Measurements from ENCODE around the gene CD1B. TPM values are rescaled to one million over a fixed set of nuclear protein-coding genes. Genes with fewer than 3 reads are reported as not detected.

CD1B gene
- total RNA-seq, 1 donor from 2014 or later: not detected

- TF ChIP-seq CTCF (conservative IDR thresholded peaks at IDR 0.05; ENCODE audit: low read depth, low read length): no peak
- DNase-seq (ENCODE audit: low read depth): no peak
- no peak overlapping the region for H3K4me3 ChIP-seq (ENCODE audit: low read depth, low read length)
Measured at GRCh38 chr1:158334526-158335212, 3.3 kb upstream of the CD1B start.

- H3K4me3 ChIP-seq (ENCODE audit: low read depth, low read length): no peak overlapping the region
- no peak for DNase-seq (ENCODE audit: low read depth)
- no peak for TF ChIP-seq CTCF (conservative IDR thresholded peaks at IDR 0.05; ENCODE audit: low read depth, low read length)
Measured at GRCh38 chr1:158333405-158334155, 2.2 kb upstream of the CD1B start.

- TF ChIP-seq CTCF (conservative IDR thresholded peaks at IDR 0.05; ENCODE audit: low read depth, low read length): no peak
- no peak overlapping the region for H3K4me3 ChIP-seq (ENCODE audit: low read depth, low read length)
- no peak for DNase-seq (ENCODE audit: low read depth)
Measured at GRCh38 chr1:158331106-158331425, 265 bp downstream of the CD1B start.

GRCh38 chr1:158330391-158331105, 783 bp downstream of the CD1B start:
- no peak overlapping the region for H3K4me3 ChIP-seq (ENCODE audit: low read depth, low read length)
- TF ChIP-seq CTCF (conservative IDR thresholded peaks at IDR 0.05; ENCODE audit: low read depth, low read length): no peak
- DNase-seq (ENCODE audit: low read depth): no peak

GRCh38 chr1:158329733-158330132, 1.6 kb downstream of the CD1B start:
- peak; percentile 76 for TF ChIP-seq CTCF (conservative IDR thresholded peaks at IDR 0.05; ENCODE audit: low read depth, low read length)
- no peak for DNase-seq (ENCODE audit: low read depth)
- H3K4me3 ChIP-seq (ENCODE audit: low read depth, low read length): no peak overlapping the region

- no peak for TF ChIP-seq CTCF (conservative IDR thresholded peaks at IDR 0.05; ENCODE audit: low read depth, low read length)
- no peak for DNase-seq (ENCODE audit: low read depth)
- no peak overlapping the region for H3K4me3 ChIP-seq (ENCODE audit: low read depth, low read length)
Measured at GRCh38 chr1:158329300-158329699, 2.0 kb downstream of the CD1B start.

All from epithelial cell of proximal tubule (primary cell).